Neural cell (in vitro differentiated cells): ENCODE data around the gene IFNA16.

Experiments used
- CTCF ChIP-seq: fragments of 450-650 bp; IDR thresholded peaks from 2 replicates; pipeline ENCODE4 v1.5.1; 2014; ENCODE audit warnings: antibody characterized with exemption, mild to moderate bottlenecking, moderate library complexity; ENCODE audit not compliant: poor library complexity, severe bottlenecking
- EP300 ChIP-seq: fragments of 450-650 bp; conservative IDR thresholded peaks from 2 replicates; pipeline ENCODE4 v1.6.1; 2014; ENCODE audit warnings: antibody characterized with exemption, mild to moderate bottlenecking, moderate library complexity; ENCODE audit not compliant: poor library complexity, severe bottlenecking
- EZH2 ChIP-seq: fragments of 200-600, 300-800 bp; shearing (Covaris generic), sonication (generic); IDR thresholded peaks from 2 replicates; pipeline ENCODE4 v1.6.1; 2014; ENCODE audit warnings: antibody characterized with exemption, low read length, borderline replicate concordance, mild to moderate bottlenecking; ENCODE audit not compliant: insufficient read depth, poor library complexity, severe bottlenecking
- MXI1 ChIP-seq: fragments of 450-650 bp; conservative IDR thresholded peaks from 2 replicates; pipeline ENCODE4 v1.6.1; 2014; ENCODE audit warnings: antibody characterized with exemption, mild to moderate bottlenecking; ENCODE audit not compliant: poor library complexity, severe bottlenecking
- POLR2AphosphoS5 ChIP-seq: IDR thresholded peaks from 2 replicates; pipeline ENCODE4 v1.6.1; 2012
- RAD21 ChIP-seq: fragments of 450-650 bp; conservative IDR thresholded peaks from 2 replicates; pipeline ENCODE4 v1.6.1; 2014; ENCODE audit warnings: antibody characterized with exemption, mild to moderate bottlenecking, moderate library complexity
- REST ChIP-seq: IDR thresholded peaks from 2 replicates; pipeline ENCODE4 v1.6.1; 2012; ENCODE audit warnings: borderline replicate concordance
- SMC3 ChIP-seq: fragments of 450-650 bp; conservative IDR thresholded peaks from 2 replicates; pipeline ENCODE4 v1.6.1; 2014; ENCODE audit warnings: antibody characterized with exemption, mild to moderate bottlenecking, moderate library complexity; ENCODE audit not compliant: poor library complexity
- TAF1 ChIP-seq: IDR thresholded peaks from 2 replicates; pipeline ENCODE4 v1.6.1; 2012; ENCODE audit warnings: low read depth

- TF ChIP-seq CTCF (no peak), RAD21 (no peak), EP300 (no peak), EZH2 (no peak), TAF1 (no peak), MXI1 (no peak), SMC3 (no peak), POLR2AphosphoS5 (no peak), REST (no peak)
These were observed 45.0 kb downstream of the IFNA16 start for GRCh38 chr9:21172156-21172555.
